ENCODE data around the gene KRTAP10-8.
"Not testable (repeated sequence)": the region's sequence is repeated elsewhere in the genome, so short reads cannot be mapped to it uniquely, and the experiment has no call there.

KRTAP10-8 gene

DNA sequence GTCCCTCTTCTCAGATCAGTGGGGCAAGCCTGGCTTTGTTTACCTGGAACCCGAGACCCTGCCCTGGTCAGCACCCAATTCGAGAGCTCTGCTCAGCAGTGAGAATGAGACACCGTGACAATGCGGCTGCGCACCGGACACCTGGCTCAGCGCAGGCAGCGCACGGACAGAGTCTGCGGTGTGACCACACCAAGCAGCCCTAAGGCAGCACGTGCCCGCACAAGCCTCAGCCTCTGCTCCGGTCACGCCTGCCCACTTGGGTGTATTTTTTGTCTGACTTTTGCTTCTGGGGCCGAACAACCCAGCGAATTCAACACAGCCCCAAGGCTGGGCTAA is 4.7 kb downstream of the KRTAP10-8 start:
- DNase-seq (ENCODE audit: low read depth in 4 of 4, low spot score in 1 of 4) = no peak

DNA sequence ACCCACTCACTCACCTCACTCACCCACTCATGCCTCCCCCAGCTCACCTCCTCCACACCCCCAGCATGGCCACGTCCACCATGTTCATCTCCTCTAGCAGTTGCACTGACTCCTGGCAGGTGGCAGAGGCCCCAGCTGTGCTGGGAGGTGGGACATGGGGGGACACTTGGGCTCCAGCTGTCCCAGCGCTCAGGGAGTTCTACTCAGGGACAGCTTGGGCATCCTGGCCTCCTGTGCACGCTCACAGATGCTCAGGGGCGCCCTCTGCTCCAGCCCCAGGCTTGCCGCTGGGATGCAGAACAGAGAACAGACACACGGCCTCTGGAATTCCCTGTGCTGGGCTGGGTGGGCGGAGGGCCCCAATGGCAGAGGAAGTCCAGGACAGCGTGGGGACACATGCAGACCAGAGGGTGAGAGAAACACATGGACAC is 5.2 kb downstream of the KRTAP10-8 start:
- no peak for DNase-seq (ENCODE audit: low read depth in 4 of 4, low spot score in 1 of 4)

DNA sequence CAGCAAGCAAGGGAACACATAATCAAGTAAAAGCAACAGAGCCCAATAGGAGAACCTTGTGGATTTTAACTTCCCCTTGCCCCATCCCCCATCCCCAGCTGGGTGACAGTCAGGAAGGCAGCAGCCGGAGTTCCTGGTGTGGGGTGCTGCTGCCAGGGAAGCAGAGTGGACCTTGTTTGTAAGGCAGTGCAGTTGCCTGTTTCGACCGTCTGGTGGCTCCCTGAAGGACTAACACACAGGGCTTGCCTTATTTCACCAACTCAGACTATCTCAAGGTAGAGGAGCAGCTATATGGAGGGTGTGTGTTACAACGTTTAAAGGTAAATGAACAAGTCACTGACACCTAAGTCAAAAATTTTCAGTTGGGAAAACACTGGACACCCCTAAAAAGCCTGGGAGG is 6.6 kb downstream of the KRTAP10-8 start:
- no peak for DNase-seq (ENCODE audit: low read depth in 4 of 4, low spot score in 1 of 4)

DNA sequence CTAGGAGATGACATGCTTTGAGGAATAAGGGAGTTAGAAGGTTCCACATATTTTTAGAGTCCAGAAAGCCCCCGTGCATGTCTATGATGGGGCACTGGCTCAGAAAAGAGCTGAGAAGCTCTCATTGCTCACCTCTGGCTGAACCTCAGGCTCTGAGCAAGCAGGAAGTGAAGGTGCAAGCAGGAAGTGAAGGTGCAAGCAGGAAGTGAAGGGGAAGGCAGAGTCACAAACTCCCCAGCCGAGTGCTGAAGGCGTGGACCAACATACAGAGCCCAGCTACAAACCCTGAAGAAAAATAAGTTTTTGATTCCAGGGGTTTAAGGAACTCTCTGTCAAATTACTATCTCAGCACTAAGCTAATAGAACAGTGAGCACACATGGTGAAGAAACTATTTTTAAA is 7.0 kb downstream of the KRTAP10-8 start:
- peak; percentile 10 to 29 (median 21) for DNase-seq (ENCODE audit: low read depth in 4 of 4, low spot score in 1 of 4)

DNA sequence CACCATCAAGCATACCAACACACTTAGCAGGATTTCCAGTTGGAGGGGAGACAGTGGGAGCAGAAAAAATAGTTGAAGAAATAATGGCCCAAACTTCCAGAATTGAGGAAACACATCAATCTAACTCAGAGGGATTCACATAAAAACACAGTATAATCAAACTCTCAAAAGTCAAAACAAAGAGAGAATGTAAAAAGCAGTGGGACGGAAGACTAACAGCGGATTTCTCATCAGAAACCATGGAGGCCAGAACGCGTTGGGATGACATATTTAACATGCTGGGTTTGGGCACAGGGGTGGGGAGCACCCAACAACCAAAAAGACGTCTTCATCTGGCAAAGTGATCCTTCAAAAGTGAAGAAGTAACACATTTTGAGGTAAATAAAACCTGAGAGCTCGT is 8.0 kb downstream of the KRTAP10-8 start:
- no peak for DNase-seq (ENCODE audit: low read depth in 4 of 4, low spot score in 1 of 4)

DNA sequence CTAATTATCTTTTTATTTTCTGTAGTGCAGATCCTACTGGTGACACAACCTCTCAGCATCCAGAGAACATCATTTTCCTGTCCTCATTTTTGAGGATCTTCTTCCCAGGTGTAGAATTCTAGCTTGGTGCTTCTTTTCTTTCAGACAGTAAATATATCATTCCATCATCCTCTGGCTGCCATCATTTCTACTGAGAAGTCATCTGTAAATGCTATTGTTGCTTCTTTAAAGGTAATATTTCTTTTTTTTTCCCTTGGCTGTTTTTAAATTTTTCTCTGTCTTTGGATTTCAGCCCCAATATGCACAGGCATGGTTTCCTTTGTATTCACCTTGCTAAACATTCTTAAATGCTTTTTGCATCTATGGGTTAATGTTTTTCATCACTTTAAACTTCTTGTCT is 11.7 kb downstream of the KRTAP10-8 start:
- no peak for DNase-seq (ENCODE audit: low read depth in 4 of 4, low spot score in 1 of 4)

DNA sequence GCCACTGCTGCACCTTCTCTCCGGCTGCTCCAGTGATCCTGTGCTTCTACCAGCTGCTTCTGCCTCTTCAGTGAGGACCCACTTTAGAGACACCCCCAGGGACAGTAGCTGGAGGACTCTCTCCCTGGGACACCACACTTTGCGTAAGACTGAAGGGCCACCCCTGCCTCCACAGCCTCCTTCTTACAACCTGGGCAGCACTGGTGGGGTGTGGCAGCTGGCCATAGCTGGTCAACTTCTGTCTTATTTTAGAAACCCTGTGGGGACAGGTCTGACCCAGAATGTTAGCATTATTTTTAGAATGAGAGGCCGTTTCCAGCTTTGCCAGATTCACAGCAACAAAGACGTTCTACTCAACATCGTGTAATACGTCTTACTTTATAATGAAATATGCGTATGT is 13.9 kb downstream of the KRTAP10-8 start:
- no peak for DNase-seq (ENCODE audit: low read depth in 4 of 4, low spot score in 1 of 4)

DNA sequence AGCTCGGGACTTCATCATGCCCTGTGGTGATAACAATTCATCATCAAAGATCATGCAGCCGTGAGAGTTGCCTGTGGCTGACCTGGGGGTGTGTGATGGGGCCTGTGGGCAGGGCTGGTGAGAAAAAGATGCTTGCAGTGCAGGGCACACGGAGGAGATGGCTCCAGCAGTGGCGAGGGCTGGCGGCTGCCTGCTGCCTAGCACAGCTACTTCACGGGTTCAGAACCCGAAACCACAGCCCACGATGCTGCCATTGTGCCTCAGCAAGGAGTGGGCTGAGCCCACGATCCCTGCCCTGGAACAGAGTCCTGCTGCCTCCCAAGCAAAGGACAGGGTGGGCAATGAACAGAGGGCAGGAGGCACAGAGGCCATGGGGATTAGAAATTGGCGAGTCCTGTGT is 14.4 kb downstream of the KRTAP10-8 start:
- DNase-seq (ENCODE audit: low read depth in 4 of 4, low spot score in 1 of 4) = no peak

DNA sequence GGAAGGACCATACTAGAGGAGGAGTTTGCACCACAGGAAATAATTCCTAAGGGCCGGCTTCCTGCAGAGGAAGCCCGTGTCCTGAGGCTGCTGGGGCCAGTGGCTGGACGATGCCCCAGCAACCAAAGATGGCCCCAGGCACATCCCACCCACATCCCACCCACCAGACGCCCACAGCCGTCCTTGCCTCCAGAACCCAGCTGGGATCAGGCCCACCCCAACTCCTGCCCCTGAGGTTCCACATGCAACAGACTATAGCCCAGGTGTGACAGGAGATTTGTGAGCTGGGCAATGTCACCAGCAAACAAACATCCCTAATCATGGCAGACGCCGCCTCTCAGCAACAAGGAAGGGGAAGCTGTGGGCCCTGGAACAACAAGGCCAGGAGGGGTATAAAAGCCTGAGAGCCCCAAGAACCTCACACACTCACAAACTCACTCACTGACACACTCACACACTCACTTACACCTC is 14.8 kb downstream of the KRTAP10-8 start, which contains the start of gene KRTAP10-9:
TSS of gene KRTAP10-9 (plus strand) at position 421 of the 471 bp plus-strand sequence. CDS start 79 bp downstream, outside the sequence.
- no peak for DNase-seq (ENCODE audit: low read depth in 4 of 4, low spot score in 1 of 4)

DNA sequence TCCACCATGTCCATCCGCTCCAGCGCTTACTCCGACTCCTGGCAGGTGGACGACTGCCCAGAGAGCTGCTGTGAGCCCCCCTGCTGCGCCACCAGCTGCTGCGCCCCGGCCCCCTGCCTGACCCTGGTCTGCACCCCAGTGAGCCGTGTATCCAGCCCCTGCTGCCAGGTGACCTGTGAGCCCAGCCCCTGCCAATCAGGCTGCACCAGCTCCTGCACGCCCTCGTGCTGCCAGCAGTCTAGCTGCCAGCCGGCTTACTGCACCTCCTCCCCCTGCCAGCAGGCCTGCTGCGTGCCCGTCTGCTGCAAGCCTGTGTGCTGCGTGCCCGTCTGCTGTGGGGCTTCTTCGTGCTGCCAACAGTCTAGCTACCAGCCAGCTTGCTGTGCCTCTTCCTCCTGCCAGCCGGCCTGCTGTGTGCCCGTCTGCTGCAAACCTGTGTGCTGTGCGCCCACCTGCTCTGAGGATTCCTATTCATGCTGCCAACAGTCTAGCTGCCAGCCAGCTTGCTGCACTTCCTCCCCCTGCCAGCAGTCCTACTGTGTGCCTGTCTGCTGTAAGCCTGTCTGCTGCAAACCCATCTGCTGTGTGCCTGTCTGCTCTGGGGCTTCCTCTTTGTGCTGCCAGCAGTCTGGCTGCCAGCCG is 15.4 kb downstream of the KRTAP10-8 start:
- not testable (repeated sequence) for DNase-seq (ENCODE audit: low read depth in 4 of 4, low spot score in 1 of 4)

DNA sequence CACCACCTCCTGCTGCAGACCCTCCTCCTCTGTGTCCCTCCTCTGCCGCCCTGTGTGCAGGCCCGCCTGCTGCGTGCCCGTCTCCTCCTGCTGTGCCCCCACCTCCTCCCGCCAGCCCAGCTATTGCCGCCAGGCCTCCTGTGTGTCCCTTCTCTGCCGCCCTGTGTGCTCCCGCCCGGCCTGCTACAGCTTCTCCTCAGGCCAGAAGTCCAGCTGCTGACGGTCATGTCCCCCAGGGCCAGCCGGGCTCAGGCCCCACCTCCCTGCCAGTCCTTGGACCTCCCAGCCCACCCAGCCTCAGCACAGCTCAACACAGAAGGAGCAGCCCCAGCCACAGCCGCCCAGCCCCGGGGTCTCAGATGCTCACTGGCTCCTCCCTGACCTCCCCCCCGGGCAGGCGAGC is 16.0 kb downstream of the KRTAP10-8 start:
- not testable (repeated sequence) for DNase-seq (ENCODE audit: low read depth in 4 of 4, low spot score in 1 of 4)

DNA sequence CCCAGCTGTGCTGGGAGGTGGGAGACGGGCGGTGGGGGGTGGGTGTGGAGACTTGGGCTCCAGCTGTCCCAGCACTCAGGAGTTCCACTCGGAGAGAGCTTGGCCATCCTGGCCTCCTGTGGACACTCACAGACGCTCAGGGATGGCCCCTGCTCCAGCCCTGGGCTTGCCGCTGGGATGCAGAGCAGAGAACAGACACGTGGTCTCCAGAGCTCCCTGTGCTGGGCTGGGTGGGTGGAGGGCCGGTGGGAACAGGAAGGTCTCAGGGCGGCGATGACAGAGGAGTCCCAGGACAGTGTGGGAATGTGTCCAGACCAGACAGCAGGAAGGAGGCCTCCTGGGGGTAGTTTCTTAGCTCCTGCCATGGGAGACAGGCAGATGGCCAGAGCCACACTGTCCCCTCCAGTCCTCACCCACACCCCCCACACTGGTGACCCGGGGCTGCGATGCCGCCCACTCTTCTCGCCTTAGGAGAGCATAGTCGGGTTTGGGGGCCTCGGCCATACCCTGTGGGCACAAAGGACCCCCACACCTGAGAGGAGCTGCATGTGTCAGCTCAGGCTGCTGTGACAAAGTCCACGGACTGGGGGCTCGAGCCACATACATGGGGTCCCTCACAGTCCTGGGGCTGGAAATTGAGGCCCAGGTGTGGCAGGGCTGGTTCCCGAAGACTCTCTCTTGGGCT is 17.0 kb downstream of the KRTAP10-8 start:
- DNase-seq (ENCODE audit: low read depth in 4 of 4, low spot score in 1 of 4) = no peak

DNA sequence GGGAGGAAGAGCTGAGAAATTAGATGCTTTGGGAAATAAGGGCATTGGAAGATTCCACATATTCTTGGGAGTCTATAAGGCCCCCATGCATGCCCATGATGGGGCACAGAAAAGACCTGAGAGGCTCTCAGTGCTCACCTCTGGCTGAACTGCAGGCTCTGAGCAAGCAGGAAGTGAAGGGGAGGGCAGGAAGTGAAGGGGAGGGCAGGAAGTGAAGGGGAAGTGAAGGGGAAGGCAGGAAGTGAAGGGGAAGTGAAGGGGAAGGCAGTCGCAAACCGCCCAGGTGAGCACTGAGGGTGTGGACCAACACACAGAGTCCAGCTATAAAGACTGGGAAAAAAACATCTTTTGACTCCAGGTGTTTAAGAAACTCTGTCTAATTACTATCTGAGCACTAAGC is 18.6 kb downstream of the KRTAP10-8 start:
- DNase-seq (ENCODE audit: low read depth in 4 of 4, low spot score in 1 of 4) = no peak

DNA sequence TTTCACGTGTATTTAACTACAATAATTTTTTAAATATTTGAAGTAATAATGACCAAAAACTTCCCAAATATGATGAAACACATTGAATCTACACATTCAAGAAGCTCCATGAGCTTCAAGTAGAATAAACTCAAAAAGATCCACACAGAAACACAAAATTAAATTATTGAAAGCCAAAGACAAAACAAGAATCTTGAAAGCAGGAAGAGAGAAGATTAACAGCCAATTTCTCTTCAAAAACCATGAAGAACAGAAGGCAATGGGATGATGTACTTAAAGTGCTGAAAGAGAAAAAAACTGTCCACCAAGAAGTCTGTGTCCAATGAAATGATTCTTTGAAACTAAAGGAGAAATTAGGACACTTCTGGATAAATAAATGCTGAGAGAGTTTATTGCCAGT is 20.2 kb downstream of the KRTAP10-8 start:
- DNase-seq (ENCODE audit: low read depth in 4 of 4, low spot score in 1 of 4) = no peak

DNA sequence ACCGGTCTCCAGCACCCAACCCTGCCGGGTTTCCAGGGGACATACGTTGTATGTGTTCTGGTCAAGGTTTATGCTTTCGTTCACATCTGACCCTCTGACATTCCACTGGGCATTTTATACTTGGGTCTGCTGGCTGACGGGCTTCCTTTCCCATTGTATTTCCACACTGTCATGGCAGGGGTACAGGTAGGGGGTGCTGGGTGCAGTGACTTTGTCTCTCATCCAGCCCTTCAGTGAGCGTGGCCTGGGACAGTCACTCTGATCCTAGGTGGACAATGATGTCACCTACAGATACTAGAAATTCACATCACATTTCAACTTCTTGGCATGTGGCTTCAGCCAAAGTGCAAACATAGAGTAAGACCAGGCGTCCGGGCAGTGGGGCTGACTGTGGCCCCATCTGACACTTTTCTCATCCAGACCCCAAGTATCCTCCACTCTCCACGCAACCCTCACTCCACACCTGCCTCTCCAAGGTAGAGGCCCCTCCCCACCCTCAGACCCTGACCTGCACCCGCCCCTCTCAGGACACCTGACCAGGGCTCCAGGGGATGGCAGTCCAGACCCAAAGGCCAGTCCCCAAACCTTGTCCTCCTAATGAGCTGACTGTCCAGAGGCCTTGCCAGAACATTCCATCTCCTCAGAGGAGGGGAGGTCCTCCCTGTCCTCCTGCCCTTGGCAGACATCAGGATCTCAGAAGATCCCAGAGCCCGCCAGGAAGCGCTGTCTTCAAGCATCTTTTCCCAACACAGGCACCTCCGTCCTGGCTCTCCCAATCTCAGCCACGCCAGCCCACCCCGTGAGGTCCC is 24.5 kb downstream of the KRTAP10-8 start:
- no peak for DNase-seq (ENCODE audit: low read depth in 4 of 4, low spot score in 1 of 4)

DNA sequence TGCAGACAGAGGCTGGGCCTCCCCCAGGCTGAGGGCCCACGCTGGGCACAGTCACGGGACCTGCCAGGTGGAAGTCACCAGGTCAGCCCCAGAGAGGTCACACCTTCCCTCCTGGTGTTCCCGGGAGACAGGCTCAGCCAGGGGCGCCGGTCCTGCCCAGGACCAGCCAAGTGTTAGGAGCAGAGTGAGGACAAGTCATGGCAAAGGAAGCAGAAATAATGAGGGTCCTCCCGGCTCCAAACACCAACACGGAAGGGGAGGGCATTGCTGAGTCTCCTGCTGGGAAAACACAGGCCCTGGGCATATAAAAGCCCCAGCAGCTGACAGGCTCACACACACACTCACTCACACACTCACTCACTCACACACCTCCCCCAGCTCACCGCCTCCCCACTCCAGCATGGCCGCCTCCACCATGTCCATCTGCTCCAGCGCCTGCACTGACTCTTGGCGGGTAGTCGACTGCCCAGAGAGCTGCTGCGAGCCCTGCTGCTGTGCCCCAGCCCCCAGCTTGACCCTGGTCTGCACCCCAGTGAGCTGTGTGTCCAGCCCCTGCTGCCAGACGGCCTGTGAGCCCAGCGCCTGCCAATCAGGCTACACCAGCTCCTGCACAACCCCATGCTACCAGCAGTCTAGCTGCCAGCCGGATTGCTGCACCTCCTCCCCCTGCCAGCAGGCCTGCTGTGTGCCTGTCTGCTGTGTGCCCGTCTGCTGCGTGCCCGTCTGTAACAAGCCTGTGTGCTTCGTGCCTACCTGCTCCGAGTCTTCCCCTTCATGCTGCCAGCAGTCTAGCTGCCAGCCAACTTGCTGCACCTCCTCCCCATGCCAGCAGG is 25.4 kb downstream of the KRTAP10-8 start, which contains the start of gene KRTAP10-10:
TSS of gene KRTAP10-10 (plus strand) at position 339 of the 833 bp plus-strand sequence. CDS start at position 401, 62 bp downstream.
- DNase-seq (ENCODE audit: low read depth in 4 of 4, low spot score in 1 of 4) = no peak

DNA sequence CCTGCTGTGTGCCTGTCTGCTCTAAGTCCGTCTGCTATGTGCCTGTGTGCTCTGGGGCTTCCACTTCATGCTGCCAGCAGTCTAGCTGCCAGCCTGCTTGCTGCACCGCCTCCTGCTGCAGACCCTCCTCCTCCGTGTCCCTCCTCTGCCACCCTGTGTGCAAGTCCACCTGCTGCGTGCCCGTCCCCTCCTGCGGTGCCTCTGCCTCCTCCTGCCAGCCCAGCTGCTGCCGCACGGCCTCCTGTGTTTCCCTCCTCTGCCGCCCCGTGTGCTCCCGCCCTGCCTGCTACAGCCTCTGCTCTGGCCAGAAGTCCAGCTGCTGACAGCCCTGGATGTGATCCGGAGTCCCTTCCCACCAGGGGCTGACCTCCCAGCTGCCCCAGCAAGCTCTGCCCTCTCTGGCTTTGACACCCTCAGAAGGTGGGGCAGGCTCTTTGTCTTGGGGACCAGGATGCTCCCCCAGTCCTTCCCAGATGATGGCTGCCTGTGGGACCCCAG is 26.0 kb downstream of the KRTAP10-8 start:
- not testable (repeated sequence) for DNase-seq (ENCODE audit: low read depth in 4 of 4, low spot score in 1 of 4)

DNA sequence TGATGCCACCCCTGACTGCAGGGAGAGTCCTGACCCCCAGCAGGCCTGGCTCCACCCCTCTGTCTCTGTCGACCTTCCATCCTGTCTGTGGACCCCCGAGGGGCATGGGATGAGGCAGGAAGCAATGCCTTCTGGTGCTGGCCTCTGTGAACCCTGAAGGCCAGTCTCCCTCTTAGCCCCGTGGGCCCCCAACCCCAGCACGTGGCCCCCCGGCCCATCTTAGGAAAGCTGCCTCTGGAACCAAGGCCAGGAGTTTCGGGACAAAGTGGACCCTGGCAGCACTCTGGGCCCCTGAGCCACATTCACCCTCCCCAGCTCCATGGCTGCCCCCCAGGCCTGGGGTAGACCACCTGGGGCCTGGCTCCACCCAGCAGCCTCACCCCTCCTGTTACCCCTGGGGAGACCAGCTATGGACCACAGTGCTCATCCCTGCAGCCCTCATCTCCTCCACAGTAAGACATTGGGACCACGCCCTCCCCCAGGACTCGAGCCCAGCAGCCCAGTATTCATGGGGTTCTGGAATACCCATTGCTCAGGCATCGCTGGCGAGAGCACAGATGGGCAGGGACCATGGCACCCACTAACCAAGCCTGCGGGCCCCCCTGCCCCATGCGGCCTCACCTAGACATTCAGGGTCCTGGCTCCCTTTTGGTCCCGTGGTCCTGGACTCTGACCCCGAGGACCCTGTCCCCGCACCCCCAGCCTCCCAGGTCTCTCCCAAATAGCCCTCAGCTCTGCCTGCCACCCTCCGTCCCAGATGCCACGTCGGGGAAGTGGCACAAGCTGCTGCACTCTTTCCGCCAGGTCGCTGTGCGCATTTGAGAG is 26.8 kb downstream of the KRTAP10-8 start:
- DNase-seq (ENCODE audit: low read depth in 4 of 4, low spot score in 1 of 4) = not testable (repeated sequence)

DNA sequence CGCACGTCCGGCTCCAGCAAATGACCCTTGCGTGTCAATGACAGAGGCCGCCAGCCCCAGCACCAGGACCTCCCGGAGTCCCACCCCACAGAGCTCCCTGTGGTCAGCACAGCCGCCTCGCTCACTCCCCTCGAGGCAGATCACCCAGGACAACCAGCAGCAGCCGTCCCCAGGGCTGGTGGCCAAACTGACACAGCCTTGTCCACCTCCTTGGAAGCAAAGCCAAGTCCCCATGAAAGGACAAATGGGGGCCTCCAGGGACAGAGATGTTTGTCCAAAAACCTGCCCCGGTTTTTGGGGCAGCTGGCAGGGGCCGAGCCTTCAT is 27.4 kb downstream of the KRTAP10-8 start:
- no peak for DNase-seq (ENCODE audit: low read depth in 4 of 4, low spot score in 1 of 4)

DNA sequence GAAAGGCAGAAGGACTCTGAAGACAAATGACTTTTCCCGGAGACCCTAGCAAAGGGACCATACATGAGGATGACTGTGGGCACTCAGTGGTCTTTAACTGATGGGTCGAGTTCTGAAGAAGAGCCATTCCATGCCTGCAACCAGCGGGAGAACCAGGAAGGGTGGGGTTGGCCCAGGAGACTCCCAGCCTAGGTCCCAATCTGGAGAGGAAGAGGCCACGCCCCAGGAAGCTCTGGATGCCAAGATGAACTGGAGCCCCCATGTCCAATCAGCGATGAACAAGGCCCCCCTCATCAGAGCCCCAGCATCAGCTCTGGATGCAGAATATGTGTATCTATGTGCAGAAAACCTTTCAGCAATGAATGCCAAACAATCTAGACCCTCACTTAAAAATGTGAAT is 28.9 kb downstream of the KRTAP10-8 start:
- DNase-seq (ENCODE audit: low read depth in 4 of 4, low spot score in 1 of 4) = no peak
